ENCODE results near the gene CPT2. TPM values are rescaled to one million over a fixed set of nuclear protein-coding genes. Genes with fewer than 3 reads are reported as not detected.

CPT2 gene
- total RNA-seq, 1 donor from 2014 or later = 5.5 TPM

DNA sequence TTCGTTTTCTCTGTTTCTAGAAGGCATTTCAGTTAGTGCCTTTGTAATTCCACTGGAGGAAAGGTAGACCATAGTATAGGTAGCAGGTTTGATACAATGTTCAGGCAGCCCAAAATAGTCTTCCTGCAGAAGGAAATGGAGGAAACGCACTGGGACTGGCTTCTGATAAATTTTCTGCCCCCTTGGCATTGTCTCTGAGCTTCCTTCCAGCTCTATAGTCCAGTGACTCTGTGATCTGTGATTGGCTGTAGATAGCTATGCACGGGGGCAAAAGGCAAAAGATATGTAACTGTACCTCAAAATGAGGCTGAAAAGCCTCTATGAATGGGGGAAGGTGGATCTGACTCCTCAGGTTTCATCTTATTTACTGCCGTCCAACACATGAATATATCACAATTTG is 47.5 kb downstream of the CPT2 start:
- Histone ChIP-seq H3K27me3 (ENCODE audit: control insufficient read depth, insufficient read depth, low read length) (no peaks in the 10 kb centered on the region), H3K36me3 (ENCODE audit: control insufficient read depth, insufficient read depth, low read length) (no peaks in the 10 kb centered on the region), H3K4me3 (ENCODE audit: low read depth, low read length) (no peak overlapping the region)
- no peak for FAIRE-seq
- DNase-seq (ENCODE audit: low read depth) = no peak
- TF ChIP-seq, protein P1, sequence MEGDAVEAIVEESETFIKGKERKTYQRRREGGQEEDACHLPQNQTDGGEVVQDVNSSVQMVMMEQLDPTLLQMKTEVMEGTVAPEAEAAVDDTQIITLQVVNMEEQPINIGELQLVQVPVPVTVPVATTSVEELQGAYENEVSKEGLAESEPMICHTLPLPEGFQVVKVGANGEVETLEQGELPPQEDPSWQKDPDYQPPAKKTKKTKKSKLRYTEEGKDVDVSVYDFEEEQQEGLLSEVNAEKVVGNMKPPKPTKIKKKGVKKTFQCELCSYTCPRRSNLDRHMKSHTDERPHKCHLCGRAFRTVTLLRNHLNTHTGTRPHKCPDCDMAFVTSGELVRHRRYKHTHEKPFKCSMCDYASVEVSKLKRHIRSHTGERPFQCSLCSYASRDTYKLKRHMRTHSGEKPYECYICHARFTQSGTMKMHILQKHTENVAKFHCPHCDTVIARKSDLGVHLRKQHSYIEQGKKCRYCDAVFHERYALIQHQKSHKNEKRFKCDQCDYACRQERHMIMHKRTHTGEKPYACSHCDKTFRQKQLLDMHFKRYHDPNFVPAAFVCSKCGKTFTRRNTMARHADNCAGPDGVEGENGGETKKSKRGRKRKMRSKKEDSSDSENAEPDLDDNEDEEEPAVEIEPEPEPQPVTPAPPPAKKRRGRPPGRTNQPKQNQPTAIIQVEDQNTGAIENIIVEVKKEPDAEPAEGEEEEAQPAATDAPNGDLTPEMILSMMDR (IDR thresholded peaks at IDR 0.05; ENCODE audit: insufficient read depth, low read length, severe bottlenecking) = no peak

DNA sequence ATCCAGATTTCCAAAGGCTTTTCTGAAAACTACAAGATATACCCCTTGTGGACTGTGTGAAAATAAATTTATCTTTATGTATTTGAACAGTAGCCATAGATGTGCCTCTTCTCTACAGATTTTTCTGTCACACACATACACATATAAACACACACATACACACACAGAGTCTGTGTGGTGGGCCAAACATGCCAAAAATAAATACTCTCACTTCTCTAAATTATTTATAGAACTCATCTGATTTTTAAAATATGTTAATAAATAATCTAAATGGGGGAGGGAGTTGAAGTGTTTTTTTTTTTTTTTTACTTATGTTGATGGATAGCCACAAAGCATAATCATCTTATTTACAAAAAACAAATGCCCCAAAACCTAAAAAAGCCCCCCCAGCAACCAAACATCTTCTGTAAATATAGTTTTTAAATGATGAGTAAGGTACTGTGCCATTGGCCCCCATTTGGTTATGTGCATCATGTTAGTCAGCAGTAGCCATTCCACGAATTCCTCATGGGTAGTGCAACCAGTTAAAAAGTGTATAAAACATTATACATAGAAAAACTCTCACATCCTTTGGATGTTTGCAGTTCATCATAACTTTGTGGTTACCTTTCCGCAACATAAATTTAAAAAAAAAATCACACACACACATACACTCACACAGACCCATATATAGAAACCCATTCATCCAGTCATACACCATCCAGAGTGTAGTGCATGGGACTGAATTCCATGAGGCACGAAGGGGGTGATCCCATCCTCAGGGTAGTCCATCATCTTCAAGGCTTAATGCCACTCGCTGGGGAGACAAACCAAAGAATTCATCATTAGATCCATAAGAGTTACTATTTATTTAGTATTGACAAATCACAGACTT is 49.9 kb downstream of the CPT2 start:
- DNase-seq (ENCODE audit: low read depth) (no peak), FAIRE-seq (no peak)
- TF ChIP-seq, protein P1 (IDR thresholded peaks at IDR 0.05; ENCODE audit: insufficient read depth, low read length, severe bottlenecking) = no peak
- peaks cover 8% of the 10 kb centered on the region for H3K36me3 ChIP-seq (ENCODE audit: control insufficient read depth, insufficient read depth, low read length)
- H3K27me3 ChIP-seq (ENCODE audit: control insufficient read depth, insufficient read depth, low read length) = no peaks in the 10 kb centered on the region
- no peak overlapping the region for H3K4me3 ChIP-seq (ENCODE audit: low read depth, low read length)

DNA sequence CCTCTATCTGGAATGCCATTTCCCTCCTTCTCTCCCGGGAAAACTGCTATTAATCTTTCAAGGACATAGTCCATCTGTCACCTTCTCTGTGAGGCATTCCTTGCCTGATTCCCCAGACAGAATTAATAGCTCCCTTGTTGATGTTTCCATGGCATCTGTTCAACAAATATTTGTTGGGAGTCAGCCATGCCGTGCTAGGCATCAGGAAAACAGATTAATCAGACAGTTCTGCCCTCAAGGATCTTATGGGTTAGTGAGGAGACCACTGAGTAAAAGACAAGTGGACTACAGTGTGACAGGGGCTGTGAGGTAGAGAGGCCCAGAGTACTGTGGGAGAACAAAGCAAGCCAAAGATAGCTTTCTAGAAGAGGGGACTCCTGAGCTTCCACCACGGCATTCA is 53.1 kb downstream of the CPT2 start:
- DNase-seq (ENCODE audit: low read depth) = no peak
- Histone ChIP-seq H3K4me3 (ENCODE audit: low read depth, low read length) (no peak overlapping the region), H3K27me3 (ENCODE audit: control insufficient read depth, insufficient read depth, low read length) (no peaks in the 10 kb centered on the region), H3K36me3 (ENCODE audit: control insufficient read depth, insufficient read depth, low read length) (peaks cover 10% of the 10 kb centered on the region)
- TF ChIP-seq, protein P1 (IDR thresholded peaks at IDR 0.05; ENCODE audit: insufficient read depth, low read length, severe bottlenecking) = no peak
- FAIRE-seq = no peak

DNA sequence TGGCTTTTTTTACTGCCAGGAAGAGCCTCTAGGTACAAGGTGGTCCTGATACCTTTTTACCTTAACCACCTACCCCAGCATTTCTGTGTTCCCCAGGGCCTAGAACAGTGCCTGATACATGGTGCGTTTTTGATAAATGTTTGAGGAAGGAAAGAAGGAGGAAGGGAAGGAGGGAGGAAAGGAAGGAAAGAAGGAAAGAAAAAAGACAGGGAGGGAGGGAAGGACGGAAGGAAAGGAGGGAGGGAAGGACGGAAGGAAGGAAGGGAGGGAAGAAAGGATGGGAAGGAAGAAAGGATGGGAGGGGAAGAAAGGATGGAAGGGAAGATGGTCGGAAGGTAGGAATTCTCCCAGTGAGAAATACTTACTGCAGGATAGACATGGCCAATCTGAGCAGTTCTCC is 53.7 kb downstream of the CPT2 start:
- Histone ChIP-seq H3K27me3 (ENCODE audit: control insufficient read depth, insufficient read depth, low read length) (no peaks in the 10 kb centered on the region), H3K4me3 (ENCODE audit: low read depth, low read length) (no peak overlapping the region), H3K36me3 (ENCODE audit: control insufficient read depth, insufficient read depth, low read length) (peaks cover 12% of the 10 kb centered on the region)
- TF ChIP-seq, protein P1 (IDR thresholded peaks at IDR 0.05; ENCODE audit: insufficient read depth, low read length, severe bottlenecking) = no peak
- no peak for DNase-seq (ENCODE audit: low read depth)
- FAIRE-seq = no peak

DNA sequence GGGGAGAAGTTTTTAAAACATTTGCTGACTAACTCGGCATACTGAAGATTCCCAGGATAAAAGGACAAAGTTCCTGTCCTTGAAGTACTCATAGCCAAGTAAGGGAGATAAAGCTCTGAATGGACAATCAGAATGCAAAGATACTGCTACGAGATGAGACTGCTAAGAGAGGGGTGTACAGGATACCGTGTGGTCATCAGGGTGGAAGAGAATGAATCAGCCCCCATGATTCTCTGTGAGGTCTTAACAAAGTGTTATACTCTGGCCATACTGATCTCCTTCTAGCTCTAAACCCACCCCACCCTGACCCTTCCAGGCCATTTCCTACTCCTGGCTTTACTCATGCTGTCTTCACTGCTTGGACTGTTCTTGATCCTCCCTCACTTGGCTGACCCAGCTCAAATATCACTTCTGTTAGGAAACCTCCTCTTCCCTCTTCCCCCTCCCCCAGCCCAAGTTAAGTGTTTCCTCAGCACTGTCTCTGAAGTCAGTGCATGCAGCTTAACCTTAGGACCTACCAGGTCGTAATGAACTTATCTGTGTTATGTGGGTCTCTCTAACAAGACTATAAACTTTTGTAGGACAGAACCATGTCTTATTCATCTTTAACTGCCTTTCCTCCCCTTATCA is 57.5 kb downstream of the CPT2 start:
- Histone ChIP-seq H3K36me3 (ENCODE audit: control insufficient read depth, insufficient read depth, low read length) (peaks cover 18% of the 10 kb centered on the region), H3K4me3 (ENCODE audit: low read depth, low read length) (no peak overlapping the region), H3K27me3 (ENCODE audit: control insufficient read depth, insufficient read depth, low read length) (no peaks in the 10 kb centered on the region)
- FAIRE-seq (no peak), DNase-seq (ENCODE audit: low read depth) (no peak)
- TF ChIP-seq, protein P1 (IDR thresholded peaks at IDR 0.05; ENCODE audit: insufficient read depth, low read length, severe bottlenecking) = no peak

Data from bronchial epithelial cell (primary cell).